Panc1 (cell line): ENCODE data around the gene SORL1. TPM values are rescaled to one million over a fixed set of nuclear protein-coding genes. Genes with fewer than 3 reads are reported as not detected.

Experiments
- ATAC-seq: fragments of 200-7000 bp; cut with Tn5 transposase; 2 replicates; pipeline ENCODE4 v1.9.1; 2020; ENCODE audit warnings: mild to moderate bottlenecking, moderate library complexity
- BruUV-seq: library from RNA; stranded (reverse); fragments of 400-500 nt; replicated peaks from 2 replicates; lab custom pipeline; 2021; lab: Mats Ljungman, UMichigan
- CTCF ChIA-PET: fragments of 300-600 bp; sonication (Branson Sonifier 250); formaldehyde crosslinking; loops from one replicate; lab custom pipeline; 2022; ENCODE audit warnings: antibody characterized with exemption; lab: Charles Lee
- POLR2A ChIA-PET: fragments of 300-600 bp; sonication (Branson Sonifier 250); formaldehyde crosslinking; loops from one replicate; lab custom pipeline; 2022; ENCODE audit warnings: antibody characterized with exemption; lab: Charles Lee
- DNase-seq: peaks from one replicate; pipeline ENCODE4 v3.0.0-alpha.2; 2010; ENCODE audit warnings: low read depth, low spot score
- H3K27ac ChIP-seq: 2 replicates; pipeline ENCODE4 v1.5.1; 2011; ENCODE audit warnings: mild to moderate bottlenecking, low read length, inconsistent platforms
- H3K27me3 ChIP-seq: fragments of 200-500 bp; sonication (Bioruptor generic); 2 replicates; pipeline ENCODE4 v1.6.0; 2014; ENCODE audit warnings: low read length, inconsistent platforms; ENCODE audit not compliant: control insufficient read depth, insufficient read depth
- H3K36me3 ChIP-seq: fragments of 200-500 bp; sonication (Bioruptor generic); 2 replicates; pipeline ENCODE4 v1.5.1; 2014; ENCODE audit warnings: inconsistent platforms, mild to moderate bottlenecking, low read length, moderate library complexity; ENCODE audit not compliant: control insufficient read depth, insufficient read depth
- H3K4me1 ChIP-seq: 2 replicates; pipeline ENCODE4 v1.5.1; 2011; ENCODE audit warnings: inconsistent platforms, mild to moderate bottlenecking, low read length, moderate library complexity; ENCODE audit not compliant: control insufficient read depth, insufficient read depth
- H3K4me3 ChIP-seq, 2 experiments: 2 replicates each; pipeline ENCODE4 v1.5.1; 2011 to 2012; ENCODE audit warnings: low read depth in 2 of 2, low read length in 2 of 2, mild to moderate bottlenecking in 2 of 2, inconsistent platforms in 1 of 2, moderate library complexity in 1 of 2
- H3K9me3 ChIP-seq: fragments of 200-500 bp; sonication (Bioruptor generic); 2 replicates; pipeline ENCODE4 v1.5.1; 2014; ENCODE audit warnings: low read depth, mild to moderate bottlenecking, inconsistent platforms, low read length, moderate library complexity; ENCODE audit not compliant: control insufficient read depth, insufficient read depth
- POLR2AphosphoS5 ChIP-seq: IDR thresholded peaks from 2 replicates; pipeline ENCODE4 v1.6.1; 2012; ENCODE audit warnings: mild to moderate bottlenecking, low read depth, low read length, moderate library complexity
- SIN3A ChIP-seq: IDR thresholded peaks from 2 replicates; pipeline ENCODE4 v1.6.1; 2012; ENCODE audit warnings: low read depth, mild to moderate bottlenecking, low read length, moderate library complexity, borderline replicate concordance; ENCODE audit not compliant: insufficient read depth
- TCF7L2 ChIP-seq: IDR thresholded peaks from 2 replicates; pipeline ENCODE4 v1.6.1; 2011; ENCODE audit warnings: mild to moderate bottlenecking, low read depth, low read length, inconsistent platforms
- in situ Hi-C: cut with HindIII; loops from 2 replicates; pipeline ENCODE4 v1.10.0; 2016; ENCODE audit warnings: low sequenced_read_pairs, low pct_unique_long_range_greater_than_20kb
- intact Hi-C: fragments of 100-400 bp; cut with micrococcal nuclease; formaldehyde crosslinking; loops from one replicate; pipeline ENCODE4 v1.10.0; 2022; ENCODE audit not compliant: unreplicated experiment
- total RNA-seq: library from RNA; stranded (reverse); gene quantifications from one replicate; pipeline ENCODE4 v1.2.1, GENCODE V29; 2021; ENCODE audit not compliant: unreplicated experiment
- TF ChIP-seq, protein P1 (sequence below): fragments of 450-650 bp; IDR thresholded peaks from 2 replicates; pipeline ENCODE4 v1.5.1; 2017; ENCODE audit warnings: mild to moderate bottlenecking
- TF ChIP-seq, protein P2 (sequence below), 2 experiments: IDR thresholded peaks; 2 replicates each; pipeline ENCODE4 v1.6.1; 2011 to 2012; ENCODE audit warnings: low read depth in 2 of 2, control low read depth in 1 of 2, low read length in 1 of 2, mild to moderate bottlenecking in 1 of 2, moderate library complexity in 1 of 2; ENCODE audit not compliant: insufficient read depth in 1 of 2

Gene SORL1
- total RNA-seq, 1 experiment from 2014 or later: 36.3 TPM

DNA sequence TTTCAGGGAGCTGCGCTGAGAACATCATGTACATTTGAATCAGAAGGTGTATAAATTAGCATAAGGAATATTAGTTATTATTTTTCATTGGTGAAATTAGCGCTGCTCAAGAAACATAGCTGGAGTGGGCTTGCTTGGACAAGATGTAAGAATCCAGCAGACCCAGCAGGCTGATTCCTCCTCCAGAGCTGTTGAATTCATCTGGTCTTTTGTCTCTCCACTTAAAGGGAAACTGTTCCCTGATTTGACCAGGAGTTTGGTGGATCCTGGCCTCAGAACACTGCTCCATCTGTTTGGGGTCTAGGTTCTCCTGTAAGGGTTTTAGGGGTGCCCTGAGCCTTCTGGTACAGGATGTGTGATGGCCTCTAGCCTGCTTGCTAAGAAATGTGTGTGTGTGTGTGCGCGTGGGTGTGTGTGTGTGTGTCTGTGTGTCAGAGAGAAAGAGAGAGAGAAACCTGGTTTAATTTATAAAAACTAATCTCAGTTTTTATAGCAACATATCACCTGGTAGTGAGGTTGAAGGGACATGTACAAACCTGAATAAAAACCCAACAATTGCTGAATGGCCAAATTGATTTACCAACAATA is 8.3 kb upstream of the SORL1 start:
- H3K4me3 ChIP-seq: no peak overlapping the region
- ChIA-PET CTCF (no interaction called here), POLR2A (no interaction called here)
- no peak overlapping the region for H3K27ac ChIP-seq
- no peaks in the 10 kb centered on the region for H3K9me3 ChIP-seq
- TF ChIP-seq, protein P1, sequence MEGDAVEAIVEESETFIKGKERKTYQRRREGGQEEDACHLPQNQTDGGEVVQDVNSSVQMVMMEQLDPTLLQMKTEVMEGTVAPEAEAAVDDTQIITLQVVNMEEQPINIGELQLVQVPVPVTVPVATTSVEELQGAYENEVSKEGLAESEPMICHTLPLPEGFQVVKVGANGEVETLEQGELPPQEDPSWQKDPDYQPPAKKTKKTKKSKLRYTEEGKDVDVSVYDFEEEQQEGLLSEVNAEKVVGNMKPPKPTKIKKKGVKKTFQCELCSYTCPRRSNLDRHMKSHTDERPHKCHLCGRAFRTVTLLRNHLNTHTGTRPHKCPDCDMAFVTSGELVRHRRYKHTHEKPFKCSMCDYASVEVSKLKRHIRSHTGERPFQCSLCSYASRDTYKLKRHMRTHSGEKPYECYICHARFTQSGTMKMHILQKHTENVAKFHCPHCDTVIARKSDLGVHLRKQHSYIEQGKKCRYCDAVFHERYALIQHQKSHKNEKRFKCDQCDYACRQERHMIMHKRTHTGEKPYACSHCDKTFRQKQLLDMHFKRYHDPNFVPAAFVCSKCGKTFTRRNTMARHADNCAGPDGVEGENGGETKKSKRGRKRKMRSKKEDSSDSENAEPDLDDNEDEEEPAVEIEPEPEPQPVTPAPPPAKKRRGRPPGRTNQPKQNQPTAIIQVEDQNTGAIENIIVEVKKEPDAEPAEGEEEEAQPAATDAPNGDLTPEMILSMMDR: no peak
- TF ChIP-seq SIN3A (no peak), POLR2AphosphoS5 (no peak), TCF7L2 (no peak)
- DNase-seq: no peak
- no peaks in the 10 kb centered on the region for H3K36me3 ChIP-seq
- no peaks in the 10 kb centered on the region for H3K27me3 ChIP-seq
- BruUV-seq: no TSS peak
- intact Hi-C loops: no loop called here
- no peaks in the 10 kb centered on the region for H3K4me1 ChIP-seq
- no peak for ATAC-seq
- in situ Hi-C loops: no loop called here

DNA sequence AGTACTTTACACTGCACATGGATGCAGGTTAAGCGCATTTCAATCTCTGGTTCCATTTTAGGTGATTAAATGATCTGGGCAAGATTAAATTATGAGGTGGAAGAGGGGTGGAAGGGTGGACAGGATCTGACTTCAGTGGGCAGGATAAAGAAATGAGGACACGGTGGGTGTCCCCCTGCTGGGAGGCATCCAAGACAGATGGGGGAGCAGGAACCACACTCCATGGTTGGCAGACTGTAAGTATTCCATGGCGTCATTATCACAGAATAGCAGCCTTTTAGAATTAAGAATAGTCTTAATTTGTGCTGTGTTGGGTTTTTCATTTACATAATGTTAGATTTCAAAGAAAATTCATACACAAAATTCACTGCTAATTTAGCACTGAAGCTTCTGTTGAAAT is 7.6 kb upstream of the SORL1 start:
- no peaks in the 10 kb centered on the region for H3K4me1 ChIP-seq
- no peak for TF ChIP-seq POLR2AphosphoS5
- TF ChIP-seq, protein P2, sequence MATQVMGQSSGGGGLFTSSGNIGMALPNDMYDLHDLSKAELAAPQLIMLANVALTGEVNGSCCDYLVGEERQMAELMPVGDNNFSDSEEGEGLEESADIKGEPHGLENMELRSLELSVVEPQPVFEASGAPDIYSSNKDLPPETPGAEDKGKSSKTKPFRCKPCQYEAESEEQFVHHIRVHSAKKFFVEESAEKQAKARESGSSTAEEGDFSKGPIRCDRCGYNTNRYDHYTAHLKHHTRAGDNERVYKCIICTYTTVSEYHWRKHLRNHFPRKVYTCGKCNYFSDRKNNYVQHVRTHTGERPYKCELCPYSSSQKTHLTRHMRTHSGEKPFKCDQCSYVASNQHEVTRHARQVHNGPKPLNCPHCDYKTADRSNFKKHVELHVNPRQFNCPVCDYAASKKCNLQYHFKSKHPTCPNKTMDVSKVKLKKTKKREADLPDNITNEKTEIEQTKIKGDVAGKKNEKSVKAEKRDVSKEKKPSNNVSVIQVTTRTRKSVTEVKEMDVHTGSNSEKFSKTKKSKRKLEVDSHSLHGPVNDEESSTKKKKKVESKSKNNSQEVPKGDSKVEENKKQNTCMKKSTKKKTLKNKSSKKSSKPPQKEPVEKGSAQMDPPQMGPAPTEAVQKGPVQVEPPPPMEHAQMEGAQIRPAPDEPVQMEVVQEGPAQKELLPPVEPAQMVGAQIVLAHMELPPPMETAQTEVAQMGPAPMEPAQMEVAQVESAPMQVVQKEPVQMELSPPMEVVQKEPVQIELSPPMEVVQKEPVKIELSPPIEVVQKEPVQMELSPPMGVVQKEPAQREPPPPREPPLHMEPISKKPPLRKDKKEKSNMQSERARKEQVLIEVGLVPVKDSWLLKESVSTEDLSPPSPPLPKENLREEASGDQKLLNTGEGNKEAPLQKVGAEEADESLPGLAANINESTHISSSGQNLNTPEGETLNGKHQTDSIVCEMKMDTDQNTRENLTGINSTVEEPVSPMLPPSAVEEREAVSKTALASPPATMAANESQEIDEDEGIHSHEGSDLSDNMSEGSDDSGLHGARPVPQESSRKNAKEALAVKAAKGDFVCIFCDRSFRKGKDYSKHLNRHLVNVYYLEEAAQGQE (IDR thresholded peaks at IDR 0.05; ENCODE audit: insufficient read depth in 1 of 2, low read depth in 2 of 2, low read length in 1 of 2): no peak
- no peak for TF ChIP-seq SIN3A
- ChIA-PET POLR2A (no interaction called here), CTCF (no interaction called here)
- DNase-seq: no peak
- in situ Hi-C loops: no loop called here
- no peak overlapping the region for H3K4me3 ChIP-seq
- no peak overlapping the region for H3K27ac ChIP-seq
- intact Hi-C loops: no loop called here
- H3K27me3 ChIP-seq: no peaks in the 10 kb centered on the region
- no peak for ATAC-seq
- no TSS peak for BruUV-seq
- H3K36me3 ChIP-seq: no peaks in the 10 kb centered on the region
- H3K9me3 ChIP-seq: no peaks in the 10 kb centered on the region

DNA sequence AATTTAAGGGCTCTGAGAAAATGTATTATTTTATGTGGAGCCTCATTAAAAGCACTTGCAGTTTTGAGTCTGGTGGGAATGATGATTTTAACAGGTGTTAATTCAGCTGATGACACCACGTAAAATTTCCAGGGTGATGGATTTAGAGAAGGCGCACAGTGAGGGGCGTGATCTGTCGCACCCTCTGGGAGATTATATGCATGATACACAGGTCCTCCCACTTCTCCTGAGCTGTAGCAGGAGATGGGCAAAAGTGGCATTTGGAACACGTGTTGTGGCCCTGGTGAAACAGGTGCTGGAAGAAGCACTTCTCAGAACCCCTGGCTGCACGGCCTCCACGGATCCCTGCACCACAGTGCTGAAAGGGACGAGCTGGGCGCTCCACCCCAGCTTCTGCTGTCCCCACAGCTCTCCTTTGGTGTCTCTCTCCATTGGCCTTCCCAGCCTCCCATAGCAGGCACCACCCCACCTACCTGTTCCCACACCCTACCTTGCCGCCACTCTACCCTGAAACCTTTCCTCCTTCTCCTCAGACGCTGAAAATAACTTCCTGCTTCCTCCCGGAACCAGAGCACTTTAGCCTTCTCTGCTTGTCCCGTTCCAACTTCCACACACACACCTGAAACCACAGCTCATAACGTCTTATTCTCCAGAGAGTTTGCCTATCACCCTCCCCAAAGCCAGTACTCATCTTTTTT is 6.9 kb upstream of the SORL1 start:
- Histone ChIP-seq H3K27me3 (no peaks in the 10 kb centered on the region), H3K4me3 (no peak overlapping the region), H3K9me3 (no peaks in the 10 kb centered on the region), H3K27ac (no peak overlapping the region), H3K36me3 (no peaks in the 10 kb centered on the region), H3K4me1 (no peaks in the 10 kb centered on the region)
- ATAC-seq (no peak), DNase-seq (no peak)
- in situ Hi-C loops: no loop called here
- ChIA-PET POLR2A (no interaction called here), CTCF (no interaction called here)
- no TSS peak for BruUV-seq
- TF ChIP-seq, protein P2 (IDR thresholded peaks at IDR 0.05; ENCODE audit: insufficient read depth in 1 of 2, low read depth in 2 of 2, low read length in 1 of 2): no peak
- TF ChIP-seq POLR2AphosphoS5 (no peak), SIN3A (no peak), TCF7L2 (no peak)
- TF ChIP-seq, protein P1: no peak
- intact Hi-C loops: no loop called here
